HepG2 (cell line): Measurements from ENCODE around the gene MAPK7. TPM values are rescaled to one million over a fixed set of nuclear protein-coding genes. Genes with fewer than 3 reads are reported as not detected.

Experiments used
- ATAC-seq: fragments of 200-7000 bp; cut with Tn5 transposase; 3 replicates; pipeline ENCODE4 v1.9.1; 2020; ENCODE audit warnings: mild to moderate bottlenecking, moderate library complexity
- BruUV-seq: library from RNA; stranded (reverse); fragments of 400-500 nt; replicated peaks from 2 replicates; lab custom pipeline; 2021; lab: Mats Ljungman, UMichigan
- CTCF ChIA-PET: fragments of 300-600 bp; formaldehyde crosslinking; extraction: SDS; loops from one replicate; lab custom pipeline; 2021; ENCODE audit warnings: low total read pairs, inconsistent platforms, low intra/inter-chr PET ratio; lab: Yijun Ruan, JAX
- POLR2A ChIA-PET: fragments of 350-600 bp; sonication (Branson Sonifier 250); formaldehyde crosslinking; loops from one replicate; lab custom pipeline; 2020; ENCODE audit warnings: antibody characterized with exemption, inconsistent platforms; lab: Yijun Ruan, JAX
- DNase-seq: peaks from one replicate; pipeline ENCODE4 v3.0.0-alpha.2; 2015; ENCODE audit warnings: low spot score
- FAIRE-seq: peaks from 3 replicates; lab custom pipeline; 2011; peaks lifted over from hg19 to GRCh38; lab: Jason Lieb, UNC
- H2AFZ ChIP-seq: one replicate; pipeline ENCODE4 v1.6.1; 2011; ENCODE audit warnings: low read length, inconsistent platforms
- H3K27ac ChIP-seq: fragments of 300-600 bp; 3 replicates; pipeline ENCODE4 v1.8.0; 2011; ENCODE audit warnings: mixed run types, mild to moderate bottlenecking, mixed read lengths, low read length, inconsistent platforms; ENCODE audit not compliant: insufficient read depth; ENCODE audit errors: extremely low read length
- H3K27me3 ChIP-seq, 2 experiments: fragments of 200-600 bp in 1 of 2; 2 replicates in 1 of 2; 3 replicates in 1 of 2; pipeline versions ENCODE4 v1.6.0 to v1.8.0; 2011; ENCODE audit warnings: low read length in 2 of 2, mild to moderate bottlenecking in 2 of 2, moderate library complexity in 2 of 2, inconsistent platforms in 1 of 2; ENCODE audit not compliant: insufficient read depth in 2 of 2, control insufficient read depth in 1 of 2
- H3K36me3 ChIP-seq, 2 experiments: fragments of 200-600 bp in 1 of 2; replicated peaks in 1 of 2; 2 replicates in 1 of 2; 3 replicates in 1 of 2; pipeline versions ENCODE4 v1.5.1 to v1.8.0; 2011; ENCODE audit warnings: low read length in 2 of 2, inconsistent platforms in 1 of 2; ENCODE audit not compliant: insufficient read depth in 2 of 2, control insufficient read depth in 1 of 2
- H3K4me1 ChIP-seq: 2 replicates; pipeline ENCODE4 v1.5.1; 2012; ENCODE audit warnings: low read length, inconsistent platforms; ENCODE audit not compliant: insufficient read depth
- H3K4me2 ChIP-seq: 2 replicates; pipeline ENCODE4 v1.6.0; 2011; ENCODE audit warnings: low read depth, low read length, inconsistent platforms
- H3K4me3 ChIP-seq, 3 experiments: fragments of 200-600 bp in 1 of 3; sonication (generic), shearing (Covaris generic) in 1 of 3; replicated peaks in 1 of 3; 2 replicates each; pipeline ENCODE4 v1.5.1; 2011 to 2016; ENCODE audit warnings: low read length in 3 of 3, inconsistent platforms in 2 of 3, low read depth in 2 of 3, mild to moderate bottlenecking in 2 of 3, control low read depth in 1 of 3, mixed read lengths in 1 of 3; ENCODE audit not compliant: insufficient read depth in 1 of 3
- H3K79me2 ChIP-seq: one replicate; pipeline ENCODE4 v1.6.1; 2011; ENCODE audit warnings: low read length, inconsistent platforms; ENCODE audit not compliant: insufficient read depth
- H3K9ac ChIP-seq: 2 replicates; pipeline ENCODE4 v1.6.0; 2011; ENCODE audit warnings: mild to moderate bottlenecking, low read depth, low read length, inconsistent platforms; ENCODE audit not compliant: insufficient read depth
- H3K9me3 ChIP-seq: 2 replicates; pipeline ENCODE4 v1.5.1; 2012; ENCODE audit warnings: mild to moderate bottlenecking, low read length
- H4K20me1 ChIP-seq: 2 replicates; pipeline ENCODE4 v1.6.0; 2011; ENCODE audit warnings: inconsistent platforms, mild to moderate bottlenecking, low read length, moderate library complexity; ENCODE audit not compliant: insufficient read depth
- CHD4 ChIP-seq: fragments of 200-600 bp; sonication (generic); IDR thresholded peaks from 2 replicates; pipeline ENCODE4 v1.7.0; 2017; ENCODE audit warnings: mild to moderate bottlenecking, low read length, borderline replicate concordance
- HCFC1 ChIP-seq: fragments of 150-350 bp; IDR thresholded peaks from 2 replicates; pipeline ENCODE4 v1.6.1; 2014; ENCODE audit warnings: low read depth, low read length
- IRF1 ChIP-seq: sonication (generic); formaldehyde crosslinking; IDR thresholded peaks from 2 replicates; pipeline ENCODE4 v1.4.0; 2020; ENCODE audit warnings: low read depth, mild to moderate bottlenecking, missing genetic modification reagents
- KLF16 ChIP-seq, 2 experiments: sonication (generic) in 1 of 2; formaldehyde crosslinking in 1 of 2; IDR thresholded peaks; 2 replicates each; pipeline versions ENCODE4 v1.6.1 to v1.8.0; 2016 to 2023; ENCODE audit warnings: missing genetic modification reagents in 2 of 2, missing compliant biosample characterization in 1 of 2
- MED13 ChIP-seq: sonication (generic); formaldehyde crosslinking; IDR thresholded peaks from 2 replicates; pipeline ENCODE4 v1.5.0; 2020; ENCODE audit warnings: missing genetic modification reagents
- MYNN ChIP-seq: sonication (generic); formaldehyde crosslinking; IDR thresholded peaks from 2 replicates; pipeline ENCODE4 v1.4.0; 2020; ENCODE audit warnings: mild to moderate bottlenecking, low read depth, missing genetic modification reagents
- NFE2L2 ChIP-seq: fragments of 150-350 bp; IDR thresholded peaks from 2 replicates; pipeline ENCODE4 v1.6.1; 2014; ENCODE audit warnings: low read length
- NFYB ChIP-seq: sonication (generic); formaldehyde crosslinking; IDR thresholded peaks from 2 replicates; pipeline ENCODE4 v1.4.0; 2020; ENCODE audit warnings: missing genetic modification reagents
- NR2F6 ChIP-seq, 2 experiments: IDR thresholded peaks; 2 replicates each; pipeline ENCODE4 v1.6.1; 2016; ENCODE audit warnings: antibody characterized with exemption in 1 of 2, mild to moderate bottlenecking in 1 of 2
- TARDBP ChIP-seq: sonication (generic); formaldehyde crosslinking; IDR thresholded peaks from 2 replicates; pipeline ENCODE4 v1.8.0; 2022; ENCODE audit warnings: mild to moderate bottlenecking, missing genetic modification reagents
- ZHX1 ChIP-seq: sonication (generic); formaldehyde crosslinking; IDR thresholded peaks from 2 replicates; pipeline ENCODE4 v1.8.1; 2022; ENCODE audit warnings: low read depth, mild to moderate bottlenecking, missing genetic modification reagents
- ZNF274 ChIP-seq: sonication (generic); formaldehyde crosslinking; IDR thresholded peaks from 2 replicates; pipeline ENCODE4 v1.5.1; 2020; ENCODE audit warnings: mild to moderate bottlenecking, missing genetic modification reagents
- ZNF382 ChIP-seq: sonication (generic); formaldehyde crosslinking; IDR thresholded peaks from 2 replicates; pipeline ENCODE4 v1.5.0; 2020; ENCODE audit warnings: missing genetic modification reagents, mild to moderate bottlenecking, borderline replicate concordance
- ZNF572 ChIP-seq: sonication (generic); formaldehyde crosslinking; IDR thresholded peaks from 2 replicates; pipeline ENCODE4 v1.5.1; 2020; ENCODE audit warnings: mild to moderate bottlenecking, missing genetic modification reagents
- ZNF709 ChIP-seq: sonication (generic); formaldehyde crosslinking; IDR thresholded peaks from 2 replicates; pipeline ENCODE4 v1.5.0; 2020; ENCODE audit warnings: mild to moderate bottlenecking, missing genetic modification reagents
- ZNF839 ChIP-seq: sonication (generic); formaldehyde crosslinking; IDR thresholded peaks from 2 replicates; pipeline ENCODE4 v1.4.0; 2020; ENCODE audit warnings: missing genetic modification reagents, mild to moderate bottlenecking, borderline replicate concordance
- WGBS: methylation state at CpG from one replicate; pipeline ENCODE4 v1.1.6; 2017; ENCODE audit warnings: low lambda C conversion rate; 5-methylcytosine and 5-hydroxymethylcytosine counted together
- in situ Hi-C: cut with HindIII; loops from 2 replicates; pipeline ENCODE4 v1.10.0; 2017; ENCODE audit warnings: low pct_unique_long_range_greater_than_20kb; ENCODE audit not compliant: extremely low pct_ligation_motif_present
- intact Hi-C: fragments of 100-400 bp; cut with micrococcal nuclease; formaldehyde crosslinking; loops from one replicate; pipeline ENCODE4 v1.10.0; 2022; ENCODE audit not compliant: unreplicated experiment
- polyA plus RNA-seq, 8 experiments: library from polyadenylated mRNA; depleted of rRNA in 3 of 8; stranded (reverse) in 7 of 8; unstranded in 1 of 8; fragments of >200 nt; fragmentation: Illumina TruSeq in 4 of 8; extraction: Trizol in 4 of 8; gene quantifications; 2 replicates each; pipeline versions ENCODE4 v1.2.1 to v1.2.3, GENCODE V29; 2011 to 2016; ENCODE audit warnings: low read depth in 4 of 8, missing spikeins in 1 of 8, mixed read lengths in 1 of 8; ENCODE audit not compliant: insufficient read depth in 1 of 8
- total RNA-seq, 5 experiments: library from RNA; depleted of rRNA; stranded (reverse); fragments of >200 nt; fragmentation: Illumina TruSeq; extraction: Trizol; gene quantifications; 2 replicates each; pipeline ENCODE4 v1.2.3, GENCODE V29; 2016; ENCODE audit warnings: low read depth in 1 of 5

The MAPK7 gene
- total and polyA plus RNA-seq, 2 of the 13 experiments (the other 11 are each of a cell fraction or from before 2014, with no cell fraction given): 2.9 to 5.9 TPM

GRCh38 chr17:19329136-19329535, 49.2 kb upstream of the MAPK7 start:
- ChIA-PET POLR2A (no interaction called here), CTCF (no interaction called here)
- no peak for FAIRE-seq
- H3K4me1 ChIP-seq: peaks cover 13% of the 10 kb centered on the region; the same call in 1 of the 2 replicates
- in situ Hi-C loops: no loop called here
- H3K27me3 ChIP-seq: no peaks in the 10 kb centered on the region
- peaks cover 11% of the 10 kb centered on the region; the same call in 1 of the 2 replicates for H3K9me3 ChIP-seq
- no peak overlapping the region for H2AFZ ChIP-seq
- H3K27ac ChIP-seq: no peak overlapping the region
- H3K79me2 ChIP-seq: no peaks in the 10 kb centered on the region
- no peak overlapping the region for H3K4me2 ChIP-seq
- DNase-seq: no peak
- TF ChIP-seq ZNF709 (no peak), NR2F6 (IDR thresholded peaks at IDR 0.05) (no peak), NR2F6 (CRISPR knock-in tag; IDR thresholded peaks at IDR 0.05) (no peak), NFYB (CRISPR knock-in tag) (no peak), ZNF382 (CRISPR knock-in tag) (no peak), ZNF839 (no peak), IRF1 (no peak), MYNN (CRISPR knock-in tag) (no peak), MED13 (CRISPR knock-in tag) (no peak), NFE2L2 (no peak), HCFC1 (no peak), CHD4 (no peak), ZHX1 (CRISPR knock-in tag) (no peak), KLF16 (CRISPR knock-in tag; IDR thresholded peaks at IDR 0.05) (no peak), ZNF274 (CRISPR knock-in tag) (no peak), ZNF572 (no peak), TARDBP (CRISPR knock-in tag) (no peak)
- no peak for ATAC-seq
- H3K36me3 ChIP-seq: no peaks in the 10 kb centered on the region; a peak in 2 of 5 replicates
- no peak overlapping the region for H3K4me3 ChIP-seq
- intact Hi-C loops: no loop called here
- BruUV-seq: no TSS peak
- no peak overlapping the region for H3K9ac ChIP-seq
- H4K20me1 ChIP-seq: no peaks in the 10 kb centered on the region
- no CpG with 5 or more reads among the region's 2 CpGs for WGBS
